HepG2 (cell line): ENCODE data around the gene SGMS1. TPM values are rescaled to one million over a fixed set of nuclear protein-coding genes. Genes with fewer than 3 reads are reported as not detected.

Source experiments
- CHD4 ChIP-seq: fragments of 200-600 bp; sonication (generic); IDR thresholded peaks from 2 replicates; pipeline ENCODE4 v1.7.0; 2017; ENCODE audit warnings: mild to moderate bottlenecking, low read length, borderline replicate concordance
- EZH2 ChIP-seq: conservative IDR thresholded peaks from 2 replicates; pipeline ENCODE4 v1.6.1; 2012; ENCODE audit warnings: mild to moderate bottlenecking, low read depth, low read length, moderate library complexity
- JUN ChIP-seq: sonication (generic); formaldehyde crosslinking; IDR thresholded peaks from 2 replicates; pipeline ENCODE4 v1.4.0; 2020; ENCODE audit warnings: mild to moderate bottlenecking, missing genetic modification reagents
- MEIS1 ChIP-seq: sonication (generic); formaldehyde crosslinking; IDR thresholded peaks from 2 replicates; pipeline ENCODE4 v1.9.0; 2021; ENCODE audit warnings: mild to moderate bottlenecking, missing genetic modification reagents, moderate library complexity, borderline replicate concordance
- NR2F6 ChIP-seq, 2 experiments: IDR thresholded peaks; 2 replicates each; pipeline ENCODE4 v1.6.1; 2016; ENCODE audit warnings: antibody characterized with exemption in 1 of 2, mild to moderate bottlenecking in 1 of 2
- REXO4 ChIP-seq: sonication (generic); formaldehyde crosslinking; IDR thresholded peaks from 2 replicates; pipeline ENCODE4 v1.8.0; 2022; ENCODE audit warnings: missing genetic modification reagents, mild to moderate bottlenecking, borderline replicate concordance
- SAFB2 ChIP-seq: sonication (generic); formaldehyde crosslinking; IDR thresholded peaks from 2 replicates; pipeline ENCODE4 v1.5.1; 2020; ENCODE audit warnings: missing genetic modification reagents, low read depth, mild to moderate bottlenecking, borderline replicate concordance
- SIX1 ChIP-seq: sonication (generic); formaldehyde crosslinking; IDR thresholded peaks from 2 replicates; pipeline ENCODE4 v1.4.0; 2020; ENCODE audit warnings: missing genetic modification reagents, borderline replicate concordance
- SMC3 ChIP-seq: IDR thresholded peaks from 2 replicates; pipeline ENCODE4 v1.6.1; 2011; ENCODE audit warnings: low read length, improper control_type of control experiment
- SRF ChIP-seq: IDR thresholded peaks from 2 replicates; pipeline ENCODE4 v1.6.1; 2011; ENCODE audit warnings: mild to moderate bottlenecking, low read depth, low read length, moderate library complexity
- XRCC5 ChIP-seq: fragments of 200-400 bp; formaldehyde crosslinking; optimal IDR thresholded peaks from 2 replicates; pipeline ENCODE3; 2017; ENCODE audit warnings: mild to moderate bottlenecking, low read length
- YEATS4 ChIP-seq: sonication (generic); formaldehyde crosslinking; IDR thresholded peaks from 2 replicates; pipeline ENCODE4 v1.4.0; 2020; ENCODE audit warnings: missing genetic modification reagents, borderline replicate concordance
- ZFP90 ChIP-seq: sonication (generic); formaldehyde crosslinking; IDR thresholded peaks from 2 replicates; pipeline ENCODE4 v1.8.0; 2022; ENCODE audit warnings: missing genetic modification reagents, mild to moderate bottlenecking, inconsistent platforms, borderline replicate concordance
- ZNF556 ChIP-seq: sonication (generic); formaldehyde crosslinking; IDR thresholded peaks from 2 replicates; pipeline ENCODE4 v1.4.0; 2020; ENCODE audit warnings: mild to moderate bottlenecking, missing genetic modification reagents, borderline replicate concordance
- ZNF615 ChIP-seq: sonication (generic); formaldehyde crosslinking; IDR thresholded peaks from 2 replicates; pipeline ENCODE4 v1.5.0; 2020; ENCODE audit warnings: mild to moderate bottlenecking, missing genetic modification reagents, borderline replicate concordance
- ZNF720 ChIP-seq: sonication (generic); formaldehyde crosslinking; IDR thresholded peaks from 2 replicates; pipeline ENCODE4 v1.4.0; 2020; ENCODE audit warnings: missing genetic modification reagents
- polyA plus RNA-seq, 8 experiments: library from polyadenylated mRNA; depleted of rRNA in 3 of 8; stranded (reverse) in 7 of 8; unstranded in 1 of 8; fragments of >200 nt; fragmentation: Illumina TruSeq in 4 of 8; extraction: Trizol in 4 of 8; gene quantifications; 2 replicates each; pipeline versions ENCODE4 v1.2.1 to v1.2.3, GENCODE V29; 2011 to 2016; ENCODE audit warnings: low read depth in 4 of 8, missing spikeins in 1 of 8, mixed read lengths in 1 of 8; ENCODE audit not compliant: insufficient read depth in 1 of 8
- total RNA-seq, 5 experiments: library from RNA; depleted of rRNA; stranded (reverse); fragments of >200 nt; fragmentation: Illumina TruSeq; extraction: Trizol; gene quantifications; 2 replicates each; pipeline ENCODE4 v1.2.3, GENCODE V29; 2016; ENCODE audit warnings: low read depth in 1 of 5
- TF ChIP-seq, protein P1 (sequence below): IDR thresholded peaks from 2 replicates; pipeline ENCODE4 v1.6.1; 2018; ENCODE audit warnings: missing genetic modification reagents, mild to moderate bottlenecking, missing compliant biosample characterization
- TF ChIP-seq, protein P2 (sequence below): IDR thresholded peaks from 2 replicates; pipeline ENCODE4 v1.6.1; 2018; ENCODE audit warnings: missing genetic modification reagents
- TF ChIP-seq, protein P3 (sequence below): IDR thresholded peaks from 2 replicates; pipeline ENCODE4 v1.6.1; 2016; ENCODE audit warnings: missing biosample characterization, missing genetic modification reagents, low read depth
- TF ChIP-seq, protein P4 (sequence below): sonication (generic); formaldehyde crosslinking; IDR thresholded peaks from 2 replicates; pipeline ENCODE4 v1.4.0; 2020; ENCODE audit warnings: low read depth, mild to moderate bottlenecking, missing genetic modification reagents
- TF ChIP-seq, protein P5 (sequence below): sonication (generic); formaldehyde crosslinking; IDR thresholded peaks from 2 replicates; pipeline ENCODE4 v1.4.0; 2020; ENCODE audit warnings: missing genetic modification reagents

Gene SGMS1
- total and polyA plus RNA-seq, 2 of the 13 experiments (the other 11 are each of a cell fraction or from before 2014, with no cell fraction given): 6.5 to 15.1 TPM

DNA sequence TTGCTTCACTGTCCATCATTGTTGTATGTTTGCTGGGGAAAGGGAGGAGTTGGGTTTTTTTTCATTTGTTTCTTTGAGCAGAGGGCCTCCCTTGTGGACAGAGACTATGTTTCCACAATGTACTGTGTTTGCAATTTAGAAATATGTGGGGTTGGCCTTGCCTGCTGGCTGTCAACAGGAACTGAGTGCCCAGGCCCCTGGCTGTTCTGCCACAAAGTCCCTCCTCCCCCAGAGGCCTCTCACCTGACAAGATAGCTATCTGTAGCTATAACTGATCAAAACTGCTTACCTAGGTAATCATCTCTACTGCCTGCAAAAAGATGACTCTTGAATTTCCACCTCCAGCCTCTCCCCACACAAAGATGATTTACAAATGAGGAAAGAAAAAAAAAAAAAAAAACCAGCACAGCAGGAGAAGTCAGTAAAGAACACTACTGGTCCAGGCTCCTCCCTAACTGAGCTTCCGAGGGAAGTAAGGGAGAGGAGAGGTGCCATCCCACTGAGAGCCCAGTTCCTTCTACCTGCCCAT is 121.8 kb downstream of the SGMS1 start (continued):
- TF ChIP-seq XRCC5: peak; percentile 58
- no peak for TF ChIP-seq REXO4 (CRISPR knock-in tag)
- TF ChIP-seq SRF: no peak
- TF ChIP-seq, protein P1, sequence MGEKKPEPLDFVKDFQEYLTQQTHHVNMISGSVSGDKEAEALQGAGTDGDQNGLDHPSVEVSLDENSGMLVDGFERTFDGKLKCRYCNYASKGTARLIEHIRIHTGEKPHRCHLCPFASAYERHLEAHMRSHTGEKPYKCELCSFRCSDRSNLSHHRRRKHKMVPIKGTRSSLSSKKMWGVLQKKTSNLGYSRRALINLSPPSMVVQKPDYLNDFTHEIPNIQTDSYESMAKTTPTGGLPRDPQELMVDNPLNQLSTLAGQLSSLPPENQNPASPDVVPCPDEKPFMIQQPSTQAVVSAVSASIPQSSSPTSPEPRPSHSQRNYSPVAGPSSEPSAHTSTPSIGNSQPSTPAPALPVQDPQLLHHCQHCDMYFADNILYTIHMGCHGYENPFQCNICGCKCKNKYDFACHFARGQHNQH (CRISPR knock-in tag): peak; percentile 72; the same call in 1 of the 2 replicates
- peak; percentile 26; the same call in 1 of the 2 replicates for TF ChIP-seq YEATS4
- TF ChIP-seq, protein P2, sequence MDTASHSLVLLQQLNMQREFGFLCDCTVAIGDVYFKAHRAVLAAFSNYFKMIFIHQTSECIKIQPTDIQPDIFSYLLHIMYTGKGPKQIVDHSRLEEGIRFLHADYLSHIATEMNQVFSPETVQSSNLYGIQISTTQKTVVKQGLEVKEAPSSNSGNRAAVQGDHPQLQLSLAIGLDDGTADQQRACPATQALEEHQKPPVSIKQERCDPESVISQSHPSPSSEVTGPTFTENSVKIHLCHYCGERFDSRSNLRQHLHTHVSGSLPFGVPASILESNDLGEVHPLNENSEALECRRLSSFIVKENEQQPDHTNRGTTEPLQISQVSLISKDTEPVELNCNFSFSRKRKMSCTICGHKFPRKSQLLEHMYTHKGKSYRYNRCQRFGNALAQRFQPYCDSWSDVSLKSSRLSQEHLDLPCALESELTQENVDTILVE (CRISPR knock-in tag): no peak
- TF ChIP-seq NR2F6 (IDR thresholded peaks at IDR 0.05): peak; percentile 57
- TF ChIP-seq NR2F6 (CRISPR knock-in tag; IDR thresholded peaks at IDR 0.05): peak; percentile 55; the same call in 1 of the 2 replicates
- TF ChIP-seq, protein P3, sequence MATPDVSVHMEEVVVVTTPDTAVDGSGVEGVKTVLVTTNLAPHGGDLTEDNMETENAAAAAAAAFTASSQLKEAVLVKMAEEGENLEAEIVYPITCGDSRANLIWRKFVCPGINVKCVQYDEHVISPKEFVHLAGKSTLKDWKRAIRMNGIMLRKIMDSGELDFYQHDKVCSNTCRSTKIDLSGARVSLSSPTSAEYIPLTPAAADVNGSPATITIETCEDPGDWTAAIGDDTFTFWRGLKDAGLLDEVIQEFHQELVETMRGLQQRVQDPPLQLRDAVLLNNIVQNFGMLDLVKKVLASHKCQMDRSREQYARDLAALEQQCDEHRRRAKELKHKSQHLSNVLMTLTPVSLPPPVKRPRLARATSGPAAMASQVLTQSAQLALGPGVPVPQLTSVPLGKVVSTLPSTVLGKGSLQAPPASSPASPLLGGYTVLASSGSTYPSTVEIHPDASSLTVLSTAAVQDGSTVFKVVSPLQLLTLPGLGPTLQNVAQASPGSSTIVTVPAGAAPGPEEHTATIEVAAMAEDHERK (CRISPR knock-in tag): no peak
- TF ChIP-seq ZFP90 (CRISPR knock-in tag): no peak
- no peak for TF ChIP-seq ZNF615 (CRISPR knock-in tag)
- no peak for TF ChIP-seq SAFB2 (CRISPR knock-in tag)
- no peak for TF ChIP-seq SMC3
- no peak; the same call in 1 of the 2 replicates for TF ChIP-seq SIX1 (CRISPR knock-in tag)
- TF ChIP-seq ZNF556 (CRISPR knock-in tag): no peak
- TF ChIP-seq, protein P4, sequence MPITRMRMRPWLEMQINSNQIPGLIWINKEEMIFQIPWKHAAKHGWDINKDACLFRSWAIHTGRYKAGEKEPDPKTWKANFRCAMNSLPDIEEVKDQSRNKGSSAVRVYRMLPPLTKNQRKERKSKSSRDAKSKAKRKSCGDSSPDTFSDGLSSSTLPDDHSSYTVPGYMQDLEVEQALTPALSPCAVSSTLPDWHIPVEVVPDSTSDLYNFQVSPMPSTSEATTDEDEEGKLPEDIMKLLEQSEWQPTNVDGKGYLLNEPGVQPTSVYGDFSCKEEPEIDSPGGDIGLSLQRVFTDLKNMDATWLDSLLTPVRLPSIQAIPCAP (CRISPR knock-in tag): no peak
- TF ChIP-seq EZH2: no peak
- TF ChIP-seq, protein P5, sequence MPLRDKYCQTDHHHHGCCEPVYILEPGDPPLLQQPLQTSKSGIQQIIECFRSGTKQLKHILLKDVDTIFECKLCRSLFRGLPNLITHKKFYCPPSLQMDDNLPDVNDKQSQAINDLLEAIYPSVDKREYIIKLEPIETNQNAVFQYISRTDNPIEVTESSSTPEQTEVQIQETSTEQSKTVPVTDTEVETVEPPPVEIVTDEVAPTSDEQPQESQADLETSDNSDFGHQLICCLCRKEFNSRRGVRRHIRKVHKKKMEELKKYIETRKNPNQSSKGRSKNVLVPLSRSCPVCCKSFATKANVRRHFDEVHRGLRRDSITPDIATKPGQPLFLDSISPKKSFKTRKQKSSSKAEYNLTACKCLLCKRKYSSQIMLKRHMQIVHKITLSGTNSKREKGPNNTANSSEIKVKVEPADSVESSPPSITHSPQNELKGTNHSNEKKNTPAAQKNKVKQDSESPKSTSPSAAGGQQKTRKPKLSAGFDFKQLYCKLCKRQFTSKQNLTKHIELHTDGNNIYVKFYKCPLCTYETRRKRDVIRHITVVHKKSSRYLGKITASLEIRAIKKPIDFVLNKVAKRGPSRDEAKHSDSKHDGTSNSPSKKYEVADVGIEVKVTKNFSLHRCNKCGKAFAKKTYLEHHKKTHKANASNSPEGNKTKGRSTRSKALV (CRISPR knock-in tag): 0 out of 2 replicates have a peak, but pooled peaks have one; percentile 26
- no peak for TF ChIP-seq ZNF720 (CRISPR knock-in tag)
- no peak for TF ChIP-seq JUN (CRISPR knock-in tag)
- TF ChIP-seq CHD4: no peak
- no peak; the same call in 1 of the 2 replicates for TF ChIP-seq MEIS1
